Measurements from ENCODE around the gene FOXJ3.
"Not testable (repeated sequence)": the region's sequence is repeated elsewhere in the genome, so short reads cannot be mapped to it uniquely, and the experiment has no call there.

The FOXJ3 gene

DNA sequence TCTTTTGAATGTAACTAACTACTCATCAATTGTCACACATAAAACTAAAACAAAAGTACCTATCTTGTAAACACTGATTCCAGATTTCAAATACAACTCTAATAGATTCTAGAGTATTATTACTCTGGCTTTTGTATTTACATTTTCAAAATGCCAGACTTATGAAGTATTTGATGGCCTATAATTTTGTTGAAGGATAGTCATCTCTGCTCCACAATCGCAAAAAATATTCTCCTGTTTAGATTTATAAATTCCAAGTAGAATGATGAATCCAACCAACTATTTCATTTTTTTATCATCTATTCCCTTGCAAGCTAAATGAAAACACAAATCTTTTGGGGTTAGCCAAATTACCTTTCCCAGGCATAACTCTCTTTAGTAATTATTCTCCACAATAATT is 95.5 kb downstream of the FOXJ3 start:
- no peak for DNase-seq

DNA sequence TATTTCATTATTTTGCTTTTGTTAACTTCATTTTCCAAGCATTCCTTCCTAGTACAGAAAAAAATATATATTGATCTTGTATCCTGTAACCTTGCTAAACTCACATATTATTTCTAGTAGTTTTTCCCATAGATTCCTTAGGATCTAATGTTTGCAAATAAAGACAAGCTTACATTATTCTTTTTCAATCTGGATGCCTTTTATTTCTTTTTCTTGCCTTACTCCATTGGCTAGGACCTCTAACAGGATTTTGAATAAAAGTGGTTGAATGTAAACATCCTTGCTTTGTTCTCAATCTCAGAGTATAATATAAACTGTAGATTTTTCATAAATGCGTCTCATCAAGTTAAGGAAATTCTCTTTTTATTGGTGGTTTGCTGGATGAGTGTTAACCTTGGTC is 96.0 kb downstream of the FOXJ3 start:
- DNase-seq, result no peak

DNA sequence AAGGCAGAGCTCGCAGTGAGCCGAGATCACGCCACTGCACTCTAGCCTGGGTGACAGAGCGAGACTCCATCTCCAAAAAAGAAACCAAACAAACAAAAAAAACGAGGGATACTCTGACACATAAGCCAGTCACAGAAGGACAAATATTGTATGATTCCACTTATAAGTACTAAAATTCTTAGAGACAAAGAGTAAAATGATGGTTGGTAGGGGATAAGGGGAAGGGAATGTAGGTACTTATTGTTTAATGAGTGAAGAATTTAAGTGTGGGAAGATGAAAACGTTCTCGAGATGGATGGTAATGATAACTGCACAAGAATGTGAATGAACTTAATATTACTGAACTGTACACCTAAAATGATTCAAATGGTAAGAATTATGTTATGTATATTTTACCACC is 103.8 kb downstream of the FOXJ3 start:
- DNase-seq, result no peak

DNA sequence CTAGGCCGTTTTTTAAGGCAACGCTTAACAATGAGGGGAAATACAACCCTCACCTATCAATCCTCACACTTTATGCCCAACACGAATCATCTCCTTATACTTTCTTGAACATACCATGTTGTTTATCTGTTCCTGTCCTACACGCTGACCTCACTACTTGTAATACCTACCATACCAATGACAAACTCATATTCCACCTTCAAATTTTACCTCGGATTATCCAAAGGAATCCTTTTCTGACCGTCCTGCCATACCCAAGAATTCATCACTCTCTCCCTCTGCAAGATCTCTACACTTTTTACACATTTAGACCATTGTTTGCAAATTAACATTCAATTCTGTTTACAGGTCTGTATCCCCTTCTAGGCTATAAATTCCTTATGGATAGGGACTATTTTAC is 106.1 kb downstream of the FOXJ3 start:
- DNase-seq, result no peak

DNA sequence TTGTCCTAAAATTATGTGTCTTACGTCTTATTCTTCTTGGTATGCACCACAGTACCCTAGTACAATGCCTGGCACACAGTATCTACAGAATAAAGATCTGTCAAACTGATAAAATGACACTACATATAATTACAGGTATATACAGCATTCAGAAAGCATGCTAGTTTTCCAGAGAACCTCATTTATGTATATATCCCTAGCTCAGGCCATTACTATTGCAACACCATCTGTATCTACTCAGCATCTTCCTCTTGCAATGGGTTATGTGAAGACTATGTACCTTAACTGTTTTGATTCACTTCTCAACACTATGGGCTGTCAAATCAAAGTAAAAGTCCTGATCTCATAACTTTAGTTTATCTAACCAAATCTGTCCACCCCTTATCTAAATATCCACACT is 112.0 kb downstream of the FOXJ3 start:
- DNase-seq, result no peak

DNA sequence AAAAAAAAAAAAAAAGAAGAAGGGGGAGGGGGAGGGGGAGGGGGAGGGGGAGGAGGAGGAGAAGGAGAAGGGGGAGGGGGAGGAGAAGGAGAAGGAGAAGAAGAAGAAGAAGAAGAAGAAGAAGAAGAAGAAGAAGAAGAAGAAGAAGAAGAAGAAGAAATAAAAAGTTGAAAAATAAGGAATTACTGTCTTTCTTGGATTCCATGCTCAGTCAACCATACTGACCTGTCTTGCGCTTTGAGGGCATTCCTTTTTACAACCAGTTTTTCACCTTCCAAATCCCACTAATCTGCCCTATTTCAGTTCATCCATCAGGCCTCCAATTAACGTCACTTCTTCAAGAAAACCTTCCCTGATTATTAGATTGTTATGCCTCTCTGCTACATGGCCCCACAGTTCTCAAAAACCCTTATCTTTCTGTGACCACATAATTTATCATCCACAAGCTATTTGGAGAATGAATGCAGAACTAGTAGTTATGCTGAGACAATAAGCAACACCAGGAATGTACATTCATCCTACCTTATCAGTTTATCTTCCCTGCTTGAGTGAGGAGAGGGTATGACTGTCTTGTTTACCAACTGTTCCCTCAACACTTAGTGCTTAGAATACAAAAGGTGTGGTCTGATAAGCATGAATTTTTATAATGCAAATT is 113.0 kb downstream of the FOXJ3 start:
- no peak for DNase-seq

DNA sequence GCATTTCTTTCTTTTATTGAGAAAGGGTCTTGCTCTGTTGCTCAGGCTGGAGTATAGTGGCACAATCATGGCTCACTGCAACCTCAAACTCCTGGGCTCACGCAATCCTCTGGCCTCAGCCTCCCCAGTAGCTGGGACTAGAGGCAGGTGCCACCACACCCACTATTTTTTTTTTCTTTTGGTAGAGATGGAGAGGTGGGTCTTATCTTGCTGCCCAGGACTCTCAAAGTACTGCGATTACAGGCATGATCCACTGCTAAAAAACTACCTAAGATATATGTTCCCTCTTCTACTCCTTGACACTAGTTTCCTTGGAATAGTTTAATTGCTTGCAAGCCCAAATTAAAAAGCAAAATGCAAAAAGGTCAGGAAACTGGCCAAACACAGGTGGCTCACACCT is 113.6 kb downstream of the FOXJ3 start:
- no peak for DNase-seq

DNA sequence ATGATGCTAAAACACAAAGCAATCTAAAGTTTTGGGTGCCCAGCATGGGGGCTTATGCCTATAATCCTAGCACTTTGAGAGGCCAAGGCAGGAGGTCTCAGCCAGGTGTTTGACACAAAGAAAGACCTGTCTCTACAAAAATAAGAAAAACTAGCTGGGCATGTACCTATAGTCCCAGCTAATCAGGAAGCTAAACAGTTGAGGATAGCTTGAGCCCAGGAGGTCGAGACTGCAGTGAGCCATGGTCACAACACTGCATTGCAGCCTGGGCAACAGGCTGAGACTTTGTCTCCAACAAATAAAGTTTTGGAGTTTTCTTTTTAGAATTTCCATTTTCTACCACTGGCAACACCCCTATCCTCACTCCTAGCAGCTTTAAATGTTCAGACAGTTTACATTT is 115.4 kb downstream of the FOXJ3 start:
- DNase-seq, result no peak

DNA sequence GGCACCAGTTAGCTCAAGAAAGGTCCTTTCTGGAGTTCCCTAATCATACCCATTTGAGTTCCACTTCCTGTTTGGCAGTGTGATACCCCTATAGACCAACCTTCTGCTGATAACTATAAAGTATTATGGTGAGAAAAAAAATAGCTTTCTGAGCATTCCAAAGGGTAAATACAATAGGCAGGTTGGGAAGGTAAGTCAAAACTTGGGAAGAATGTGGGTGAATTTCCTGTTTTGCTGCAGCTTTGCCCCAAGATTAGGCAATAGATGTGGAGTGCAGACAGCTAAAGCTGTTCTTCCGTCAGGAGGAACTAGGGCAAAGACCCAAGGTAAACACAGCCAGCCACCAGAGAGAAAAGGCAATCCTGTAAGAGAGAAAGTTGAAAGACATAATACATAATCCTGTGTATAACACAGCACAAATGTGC is 120.6 kb downstream of the FOXJ3 start:
- DNase-seq, result no peak

DNA sequence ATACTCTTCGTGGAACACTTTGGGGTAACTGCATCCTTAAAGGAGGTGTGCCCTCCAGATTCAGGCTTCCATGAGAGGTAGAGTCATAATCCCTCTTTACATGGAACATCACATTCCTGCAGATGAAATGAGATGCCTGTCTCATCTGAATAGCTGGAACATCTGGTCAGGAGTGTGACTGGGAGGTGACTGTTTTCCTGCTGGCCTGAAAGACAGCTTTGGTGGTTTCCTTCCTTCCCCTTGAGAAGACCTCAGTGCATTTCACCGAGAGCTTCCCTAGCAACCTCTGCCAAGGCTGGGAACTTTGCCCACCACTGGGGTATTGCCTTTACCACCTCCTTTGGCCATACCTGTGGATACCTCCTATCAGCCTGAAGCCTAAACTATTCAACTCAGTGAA is 123.8 kb downstream of the FOXJ3 start:
- no peak for DNase-seq

DNA sequence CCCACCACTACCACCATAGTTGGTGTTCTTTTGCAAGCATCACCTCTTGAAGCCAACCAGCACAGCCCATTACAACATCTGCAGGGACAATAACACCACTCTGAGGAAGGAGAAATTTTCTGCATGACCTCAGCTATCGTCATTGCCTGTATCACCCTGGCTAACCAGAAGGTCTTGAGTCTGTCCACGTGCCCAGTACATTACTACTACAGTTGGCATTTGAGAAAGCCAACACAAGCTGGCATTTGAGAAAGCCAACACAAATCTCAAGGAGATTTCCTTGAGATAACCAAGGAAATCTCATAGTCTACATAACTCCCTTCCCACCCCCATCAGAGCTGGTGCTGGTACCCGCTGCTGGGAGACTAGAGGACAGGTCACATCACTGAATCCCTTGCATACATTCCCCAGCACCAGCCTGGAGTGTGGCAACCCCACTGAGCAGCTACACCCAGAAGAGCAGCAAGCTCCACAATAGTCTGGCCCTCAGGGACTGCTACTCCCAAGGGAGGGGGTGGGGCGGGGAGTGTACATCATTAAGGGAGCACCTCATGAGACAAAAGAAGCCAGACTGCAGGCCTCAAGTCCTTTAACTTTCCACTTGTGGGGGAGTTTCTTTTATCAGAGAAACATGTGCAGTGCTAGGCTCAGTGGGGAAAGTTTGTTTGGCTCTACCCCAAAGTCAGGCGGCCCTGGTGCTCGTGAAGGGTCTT is 124.5 kb downstream of the FOXJ3 start:
- no peak for DNase-seq

DNA sequence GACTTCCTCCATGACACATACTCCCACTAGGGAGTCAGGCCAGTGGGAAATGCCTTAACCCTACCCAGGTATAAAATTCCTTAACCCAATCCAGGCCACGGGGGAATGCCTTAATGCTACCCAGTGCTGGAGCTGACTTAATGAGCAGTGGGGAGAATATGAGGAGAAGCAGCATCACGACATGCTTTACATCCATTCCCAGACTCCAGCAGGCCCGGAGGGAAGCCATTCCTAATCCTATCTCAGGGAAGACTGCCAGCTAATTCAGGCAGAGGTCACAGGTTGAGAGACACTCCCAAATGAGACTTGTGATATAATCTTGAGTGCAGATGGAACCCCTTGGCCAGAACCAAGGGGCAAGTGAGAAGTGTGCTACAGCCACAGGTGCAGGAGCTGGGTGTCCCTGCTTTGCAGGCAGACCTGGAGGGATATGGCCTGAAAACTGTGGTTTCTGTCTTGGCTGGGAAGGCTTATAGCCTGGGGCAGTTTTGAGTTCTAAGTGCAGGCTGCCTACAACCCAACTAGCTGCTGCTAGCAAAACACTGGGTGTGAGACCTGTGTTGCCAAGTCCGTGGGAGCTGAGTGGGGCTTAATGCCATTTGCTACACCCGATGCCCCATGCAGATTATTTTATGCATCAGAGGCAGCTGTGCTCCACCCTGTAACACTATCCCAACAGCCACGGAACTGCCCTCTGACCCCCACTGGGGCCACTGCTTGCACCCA is 125.3 kb downstream of the FOXJ3 start:
- DNase-seq, result no peak

DNA sequence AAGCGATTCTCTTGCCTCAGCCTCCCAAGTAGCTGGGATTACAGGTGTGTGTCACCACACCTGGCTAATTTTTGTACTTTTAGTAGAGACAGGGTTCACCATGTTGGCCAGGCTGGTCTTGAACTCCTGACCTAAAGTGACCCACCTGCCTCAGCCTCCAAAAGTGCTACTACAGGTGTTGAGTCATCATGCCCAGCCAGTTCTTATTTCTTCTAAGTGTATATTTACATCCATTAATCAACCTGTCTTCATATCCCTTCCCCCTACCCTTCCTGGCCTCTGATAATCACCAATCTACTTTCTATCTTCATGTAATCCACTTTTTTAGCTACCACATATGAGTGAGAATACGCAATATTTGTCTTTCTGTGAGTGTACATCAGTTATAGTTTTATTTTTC is 128.1 kb downstream of the FOXJ3 start:
- DNase-seq, result not testable (repeated sequence)

DNA sequence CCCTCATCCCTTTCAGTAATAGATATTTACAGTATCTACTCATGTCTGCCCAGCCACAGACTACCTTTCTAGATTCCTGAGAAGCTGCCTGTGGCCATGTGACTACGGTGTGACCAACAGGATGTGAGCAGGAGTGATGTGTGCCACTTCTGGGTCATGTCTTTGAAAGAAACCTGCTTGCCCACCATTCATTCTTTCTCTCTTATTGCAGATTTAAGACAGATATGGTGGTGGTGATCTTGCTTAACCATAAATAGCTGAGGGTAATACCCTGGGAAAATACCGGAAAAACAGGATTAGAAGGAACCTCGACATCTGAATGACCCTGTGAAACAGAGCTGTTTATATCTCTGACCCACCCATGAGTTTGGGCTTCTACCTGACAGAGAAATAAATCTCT is 128.9 kb downstream of the FOXJ3 start:
- no peak for DNase-seq

DNA sequence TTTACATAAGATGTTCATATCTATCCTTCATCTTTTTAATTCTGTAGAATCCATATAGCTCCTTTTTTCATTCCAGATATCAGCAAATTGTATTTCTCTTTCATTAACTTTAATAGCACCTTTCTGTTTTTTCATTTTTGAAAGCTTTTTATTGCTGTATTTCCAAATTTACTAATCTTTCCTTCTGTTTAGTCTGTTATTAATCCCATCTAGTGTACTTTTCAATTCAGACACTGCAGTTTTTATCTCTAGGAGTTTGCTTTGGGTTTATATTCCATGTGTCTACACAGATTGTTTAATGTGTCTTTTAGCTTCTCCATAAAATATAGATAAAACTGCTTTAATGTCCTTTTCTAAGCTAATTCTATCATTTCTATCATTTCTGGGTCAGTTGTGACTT is 133.0 kb downstream of the FOXJ3 start:
- DNase-seq, result no peak

DNA sequence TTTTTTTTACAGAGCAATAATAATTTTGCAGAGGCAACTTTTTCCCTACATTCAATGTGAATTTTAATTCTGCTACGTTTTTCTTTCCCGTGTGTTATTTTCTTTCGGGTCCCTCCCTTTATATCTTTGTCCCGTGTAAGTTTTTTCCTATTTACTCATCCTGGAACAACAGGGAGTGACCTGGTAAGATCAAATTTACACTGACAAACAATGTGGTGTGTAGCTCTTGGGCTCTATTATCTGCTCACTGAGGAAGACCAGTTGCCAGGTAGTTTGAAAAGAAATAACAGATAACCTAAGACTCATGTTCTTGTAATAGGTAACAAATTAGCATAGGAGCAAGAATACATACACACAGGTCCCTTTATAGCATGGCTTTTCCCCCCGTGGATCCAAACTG is 136.8 kb downstream of the FOXJ3 start:
- no peak for DNase-seq

DNA sequence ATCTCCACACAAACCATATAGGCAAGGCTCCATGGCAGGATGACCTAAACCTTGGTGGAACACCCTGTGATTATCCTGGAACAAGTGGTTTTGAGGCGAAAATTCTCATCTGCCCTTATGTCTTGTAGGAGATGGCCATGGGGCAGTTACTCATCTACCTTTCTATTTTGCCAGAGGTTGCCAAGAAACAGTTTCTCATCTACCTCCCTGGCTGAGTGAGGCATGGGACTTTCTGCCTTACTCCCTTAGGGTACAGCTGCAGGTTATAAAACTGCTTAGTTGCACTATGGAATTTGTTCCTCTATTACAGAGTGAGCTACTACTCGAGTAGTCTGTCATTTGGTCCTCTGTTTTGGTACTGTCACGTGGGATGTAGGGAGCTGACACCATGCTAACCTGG is 139.2 kb downstream of the FOXJ3 start:
- DNase-seq, result no peak

DNA sequence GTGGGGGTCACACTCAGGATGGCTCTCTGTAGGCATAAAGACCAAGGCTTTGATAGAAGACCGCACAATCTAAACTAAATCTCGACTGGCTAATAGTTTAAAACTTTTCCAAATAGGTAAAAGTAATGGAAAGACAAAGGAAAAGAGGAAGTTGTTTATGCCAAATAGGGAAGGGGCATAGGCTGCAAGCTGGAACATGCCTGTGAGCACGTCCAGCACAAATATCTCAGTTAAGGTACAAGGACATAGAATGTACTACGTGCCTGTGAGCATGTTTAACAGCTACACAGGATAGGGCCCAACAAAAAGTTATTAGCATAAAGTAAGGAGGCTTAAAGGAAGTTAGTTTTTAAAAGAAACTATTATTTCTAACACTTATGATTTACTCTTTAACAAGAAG is 142.9 kb downstream of the FOXJ3 start:
- no peak for DNase-seq

DNA sequence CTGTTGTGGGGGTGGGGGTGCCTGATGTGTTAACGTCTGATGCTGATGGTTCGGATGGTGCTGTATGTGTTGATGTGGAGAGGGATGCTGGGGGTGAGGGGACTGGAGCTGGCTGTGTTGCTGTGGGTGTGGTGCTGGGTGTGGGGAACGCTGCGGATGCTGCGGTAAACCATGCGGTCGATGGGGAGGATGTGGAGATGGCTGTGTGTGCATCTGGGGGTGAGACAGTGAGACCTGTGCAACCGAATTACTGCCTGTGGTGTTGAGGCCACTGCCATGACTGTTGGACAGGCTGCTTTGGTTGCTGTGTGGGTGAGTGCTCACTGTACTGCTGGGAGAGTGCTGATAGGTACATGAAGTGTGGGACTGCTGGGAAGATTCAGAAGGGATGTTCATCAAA is 143.7 kb downstream of the FOXJ3 start:
- no peak for DNase-seq

DNA sequence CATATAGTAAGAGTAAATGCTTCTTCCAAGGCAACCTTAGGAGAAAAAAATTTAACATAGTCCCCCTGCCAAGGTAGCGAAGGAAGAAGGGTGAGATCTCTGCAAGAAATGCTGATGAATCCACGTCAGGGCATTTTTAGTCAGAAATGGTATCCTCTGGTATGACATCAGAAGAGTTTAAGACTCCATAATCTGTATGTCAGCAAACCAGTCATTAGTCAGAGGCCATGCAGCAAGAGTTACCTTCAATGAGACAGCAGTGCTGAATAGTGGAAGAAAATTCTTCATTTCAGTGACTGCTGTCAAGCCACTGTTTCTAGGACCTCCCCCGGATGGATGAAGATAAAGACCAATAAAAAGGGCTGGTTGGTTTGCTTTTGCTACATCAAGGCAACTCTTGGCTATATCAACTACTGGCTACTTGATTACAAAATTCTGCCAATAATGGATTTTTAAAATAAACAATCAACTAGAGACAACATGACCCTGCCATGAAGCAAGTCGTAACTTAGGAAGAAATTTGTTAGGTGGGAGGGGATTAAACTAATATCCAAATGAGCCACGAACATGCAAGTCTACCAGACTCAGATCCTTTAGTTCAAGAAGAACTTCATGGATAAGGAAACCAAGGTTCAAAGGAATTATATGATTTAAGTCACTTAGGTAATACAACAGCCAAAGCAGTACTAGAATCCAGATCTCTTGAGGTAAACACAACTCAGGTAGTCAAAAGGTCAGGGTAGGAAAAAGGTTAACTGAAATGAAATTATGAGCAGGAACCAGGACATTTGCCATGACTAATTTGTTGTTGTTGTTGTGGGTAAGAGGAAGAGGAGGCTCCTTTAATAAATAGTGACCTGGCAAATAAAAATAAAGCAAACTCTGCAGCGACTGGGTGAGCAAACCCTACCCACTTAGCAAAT is 144.8 kb downstream of the FOXJ3 start:
- DNase-seq, result no peak

DNA sequence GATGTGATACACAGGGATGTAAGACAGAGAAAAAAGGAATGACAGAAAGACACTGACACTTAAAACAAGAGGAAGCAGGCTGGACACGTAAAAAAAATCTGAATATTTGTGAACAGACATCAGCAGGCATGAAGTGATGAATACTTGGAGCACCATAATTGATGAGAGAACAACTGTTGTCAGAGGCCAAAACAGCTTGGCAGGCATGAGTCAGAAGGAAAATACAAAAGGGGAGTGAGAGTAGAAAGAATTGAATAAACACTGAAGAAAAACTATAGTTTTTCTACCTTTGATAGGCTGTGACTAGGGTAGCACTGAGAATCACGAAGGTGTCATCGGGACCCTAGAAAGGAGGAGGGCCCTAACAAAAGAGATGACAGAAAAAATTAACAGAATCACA is 148.9 kb downstream of the FOXJ3 start:
- DNase-seq, result no peak

DNA sequence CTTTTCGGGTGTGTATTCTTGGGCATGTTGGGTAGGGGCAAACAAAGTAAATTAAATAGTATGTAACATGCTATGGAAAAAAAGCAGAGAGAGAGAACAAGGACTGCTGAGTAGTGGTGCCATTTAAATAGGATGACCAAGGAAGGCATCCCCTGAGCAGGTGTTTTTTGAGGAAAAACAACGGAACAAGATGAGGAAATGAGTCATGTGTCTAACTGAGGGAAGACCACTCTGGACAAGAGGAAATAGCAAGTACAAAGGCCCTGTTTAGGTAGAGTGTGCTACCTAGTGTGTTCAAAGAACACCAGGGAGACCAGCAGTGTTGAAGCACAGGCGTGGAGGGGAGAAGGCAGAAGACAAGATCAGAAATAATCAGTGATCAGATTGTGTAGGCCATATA is 150.4 kb downstream of the FOXJ3 start:
- DNase-seq, result no peak

DNA sequence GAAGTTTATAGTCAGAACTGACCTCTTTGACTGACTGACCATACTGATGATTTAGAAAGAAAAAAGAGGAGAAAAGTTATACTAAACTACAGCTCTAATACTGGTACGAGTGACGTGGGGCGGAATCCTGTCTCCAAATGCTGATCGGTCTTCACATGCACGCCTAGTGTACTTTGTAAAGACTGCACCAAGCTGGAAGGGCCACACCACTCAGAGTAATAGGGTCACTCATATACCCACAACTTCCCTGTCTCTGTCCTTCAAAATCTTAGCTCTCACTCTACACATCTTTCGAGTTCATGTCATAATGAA is 151.1 kb downstream of the FOXJ3 start:
- no peak for DNase-seq
